SK-N-SH treated with all-trans-retinoic acid at 6 μM for 48 hours (cell line): ENCODE results near the gene FREM2.

Experiments used
- ATAC-seq: fragments of 200-7000 bp; cut with Tn5 transposase; 3 replicates; pipeline ENCODE4 v1.9.1; 2020; ENCODE audit warnings: mild to moderate bottlenecking, moderate library complexity
- ARNTL ChIP-seq: fragments of 450-650 bp; formaldehyde crosslinking; IDR thresholded peaks from 2 replicates; pipeline ENCODE4 v1.5.0; 2020; ENCODE audit warnings: low read depth, mild to moderate bottlenecking, moderate library complexity, borderline replicate concordance
- BACH2 ChIP-seq: fragments of 250-450 bp; sonication (Bioruptor Pico); IDR thresholded peaks from 2 replicates; pipeline ENCODE4 v1.9.0; 2021; ENCODE audit warnings: mild to moderate bottlenecking, borderline replicate concordance
- CREB5 ChIP-seq: fragments of 250-450 bp; sonication (Bioruptor Pico); IDR thresholded peaks from 2 replicates; pipeline ENCODE4 v1.5.1; 2020; ENCODE audit warnings: low read depth, mild to moderate bottlenecking, moderate library complexity
- CSDC2 ChIP-seq: fragments of 250-450 bp; sonication (Bioruptor Pico); IDR thresholded peaks from 2 replicates; pipeline ENCODE4 v1.5.0; 2020; ENCODE audit warnings: mild to moderate bottlenecking, moderate library complexity
- CSRNP3 ChIP-seq: fragments of 250-450 bp; sonication (Bioruptor Pico); IDR thresholded peaks from 2 replicates; pipeline ENCODE4 v1.5.1; 2021; ENCODE audit warnings: mild to moderate bottlenecking, moderate library complexity
- ESRRG ChIP-seq: fragments of 250-450 bp; sonication (Bioruptor Pico); IDR thresholded peaks from 2 replicates; pipeline ENCODE4 v1.6.1; 2021; ENCODE audit warnings: mild to moderate bottlenecking
- OSR1 ChIP-seq: fragments of 250-450 bp; sonication (Bioruptor Pico); IDR thresholded peaks from 2 replicates; pipeline ENCODE4 v1.8.0; 2022; ENCODE audit warnings: moderate library complexity, mild to moderate bottlenecking, inconsistent platforms
- PATZ1 ChIP-seq: fragments of 250-450 bp; sonication (Bioruptor Pico); IDR thresholded peaks from 2 replicates; pipeline ENCODE4 v1.8.0; 2020; ENCODE audit warnings: mild to moderate bottlenecking, moderate library complexity, borderline replicate concordance
- POU6F1 ChIP-seq: fragments of 250-450 bp; sonication (Bioruptor Pico); IDR thresholded peaks from 2 replicates; pipeline ENCODE4 v1.8.0; 2021; ENCODE audit warnings: low read depth, mild to moderate bottlenecking, moderate library complexity, borderline replicate concordance
- PPARA ChIP-seq: fragments of 250-450 bp; sonication (Bioruptor Pico); IDR thresholded peaks from 2 replicates; pipeline ENCODE4 v1.5.0; 2020; ENCODE audit warnings: mild to moderate bottlenecking, borderline replicate concordance
- RARB ChIP-seq: fragments of 250-450 bp; sonication (Bioruptor Pico); IDR thresholded peaks from 2 replicates; pipeline ENCODE4 v1.8.0; 2021; ENCODE audit warnings: mild to moderate bottlenecking, moderate library complexity
- SNAI2 ChIP-seq: fragments of 250-450 bp; sonication (Bioruptor Pico); IDR thresholded peaks from 2 replicates; pipeline ENCODE4 v1.5.0; 2020; ENCODE audit warnings: mild to moderate bottlenecking, moderate library complexity
- TCF4 ChIP-seq: fragments of 250-450 bp; sonication (Bioruptor Pico); IDR thresholded peaks from 2 replicates; pipeline ENCODE4 v1.8.0; 2021; ENCODE audit warnings: mild to moderate bottlenecking, moderate library complexity, borderline replicate concordance
- TOX ChIP-seq: fragments of 250-450 bp; sonication (Bioruptor Pico); IDR thresholded peaks from 2 replicates; pipeline ENCODE4 v1.8.0; 2021; ENCODE audit warnings: mild to moderate bottlenecking, moderate library complexity, borderline replicate concordance
- TSHZ2 ChIP-seq: fragments of 250-450 bp; sonication (Bioruptor Pico); IDR thresholded peaks from 2 replicates; pipeline ENCODE4 v1.5.0; 2020; ENCODE audit warnings: mild to moderate bottlenecking, moderate library complexity
- ZC3H10 ChIP-seq: fragments of 250-450 bp; sonication (Bioruptor Pico); IDR thresholded peaks from 2 replicates; pipeline ENCODE4 v1.5.1; 2021; ENCODE audit warnings: mild to moderate bottlenecking, moderate library complexity
- ZFP3 ChIP-seq: fragments of 250-450 bp; sonication (Bioruptor Pico); IDR thresholded peaks from 2 replicates; pipeline ENCODE4 v1.5.0; 2020; ENCODE audit warnings: mild to moderate bottlenecking, moderate library complexity
- ZFP30 ChIP-seq: fragments of 450-650 bp; formaldehyde crosslinking; IDR thresholded peaks from 2 replicates; pipeline ENCODE4 v1.5.0; 2022; ENCODE audit warnings: mild to moderate bottlenecking, moderate library complexity
- ZNF565 ChIP-seq: fragments of 450-650 bp; formaldehyde crosslinking; conservative IDR thresholded peaks from 2 replicates; pipeline ENCODE4 v1.5.0; 2020; ENCODE audit warnings: low read depth, mild to moderate bottlenecking, moderate library complexity
- ZNF8 ChIP-seq: fragments of 450-650 bp; formaldehyde crosslinking; IDR thresholded peaks from 2 replicates; pipeline ENCODE4 v1.5.0; 2020; ENCODE audit warnings: mild to moderate bottlenecking, moderate library complexity

Gene FREM2

GRCh38 chr13:38693168-38693567 is 6.3 kb downstream of the FREM2 start (continued):
- TF ChIP-seq POU6F1 (CRISPR knock-in tag) (no peak), ZFP30 (no peak), OSR1 (no peak), PATZ1 (no peak), ZNF8 (CRISPR knock-in tag) (no peak), ARNTL (no peak)
- TF ChIP-seq, all 23 proteins: peak for 0

GRCh38 chr13:38693641-38694040 is 6.8 kb downstream of the FREM2 start:
- ATAC-seq, result no peak
- TF ChIP-seq CSDC2 (no peak), OSR1 (no peak), ZNF8 (CRISPR knock-in tag) (no peak), CREB5 (CRISPR knock-in tag) (no peak), ZFP30 (no peak), BACH2 (CRISPR knock-in tag) (no peak), ZNF565 (CRISPR knock-in tag) (no peak), TSHZ2 (no peak), SNAI2 (CRISPR knock-in tag) (no peak), TCF4 (CRISPR knock-in tag) (no peak), ZFP3 (CRISPR knock-in tag) (no peak), CSRNP3 (CRISPR knock-in tag) (no peak), RARB (CRISPR knock-in tag) (no peak)

- TF ChIP-seq RARB (CRISPR knock-in tag) (no peak), PPARA (CRISPR knock-in tag) (no peak), OSR1 (no peak), ZFP30 (no peak), TOX (no peak), ZC3H10 (CRISPR knock-in tag) (no peak), TSHZ2 (no peak), ARNTL (no peak), CSRNP3 (CRISPR knock-in tag) (no peak), ESRRG (no peak), ZFP3 (CRISPR knock-in tag) (no peak)
- ATAC-seq, result no peak
These were observed 10.3 kb downstream of the FREM2 start for GRCh38 chr13:38697197-38697596.
